ENCODE results near the gene SUB1.

SUB1 gene

DNA sequence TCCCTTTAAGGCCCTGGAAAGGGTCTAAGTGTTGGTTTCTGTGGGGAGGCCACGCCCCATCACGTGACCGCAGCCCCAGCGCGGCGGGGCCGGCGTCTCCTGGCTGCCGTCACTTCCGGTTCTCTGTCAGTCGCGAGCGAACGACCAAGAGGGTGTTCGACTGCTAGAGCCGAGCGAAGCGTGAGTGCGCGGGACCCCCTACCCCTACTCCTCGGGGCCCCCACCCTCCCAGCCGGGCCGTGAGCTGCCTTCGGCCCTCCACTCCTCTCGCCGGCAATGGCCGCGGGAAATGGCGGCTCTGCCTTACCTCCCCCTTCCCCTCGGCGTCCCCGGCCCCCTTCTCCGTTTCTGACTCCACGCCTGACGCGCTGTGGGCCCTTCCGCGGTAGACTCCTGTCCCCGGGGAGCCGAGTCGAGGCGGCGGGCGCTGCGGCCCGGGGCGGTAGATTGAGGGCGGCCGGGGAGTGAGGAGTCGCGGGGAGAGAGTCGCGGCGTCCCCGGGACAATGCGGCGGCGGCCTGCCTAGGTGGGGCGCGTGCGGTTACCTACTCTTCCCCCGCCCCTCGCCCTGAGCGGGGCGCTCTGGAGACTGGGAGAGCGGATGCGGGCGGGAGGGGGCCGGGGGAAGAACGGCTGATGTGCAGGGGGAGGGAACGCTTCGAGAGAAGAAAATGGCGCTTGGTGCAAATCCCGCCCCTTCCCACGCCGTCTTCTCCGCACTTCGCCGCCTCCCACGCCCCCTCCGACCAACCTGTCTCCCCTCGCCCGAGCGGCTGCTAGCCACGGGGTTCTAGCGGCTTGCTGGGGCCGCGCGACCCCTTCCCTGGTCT lies at the start of gene SUB1 (continued):
- TF ChIP-seq ZNF391 (tag by site-specific recombination; IDR thresholded peaks at IDR 0.05; ENCODE audit: borderline replicate concordance, low read depth) (peak; percentile 48; the same call in 1 of the 2 replicates), ZNF155 (tag by site-specific recombination; IDR thresholded peaks at IDR 0.05) (no peak), ZNF701 (tag by site-specific recombination; IDR thresholded peaks at IDR 0.05) (no peak), ZNF514 (tag by site-specific recombination; IDR thresholded peaks at IDR 0.05) (no peak), ZNF658 (tag by site-specific recombination; IDR thresholded peaks at IDR 0.05) (no peak), ZXDB (tag by site-specific recombination; IDR thresholded peaks at IDR 0.05) (peak; percentile 90), ZNF221 (tag by site-specific recombination; IDR thresholded peaks at IDR 0.05; ENCODE audit: borderline replicate concordance) (no peak), ZNF433 (tag by site-specific recombination; IDR thresholded peaks at IDR 0.05; ENCODE audit: low read depth) (no peak), ZNF354C (tag by site-specific recombination; IDR thresholded peaks at IDR 0.05; ENCODE audit: borderline replicate concordance, low read depth) (no peak), SP3 (tag by site-specific recombination; IDR thresholded peaks at IDR 0.05) (peak; percentile 84), KLF9 (tag by site-specific recombination; IDR thresholded peaks at IDR 0.05; ENCODE audit: low read depth) (peak; percentile 92), ZFP69B (tag by site-specific recombination; IDR thresholded peaks at IDR 0.05) (peak; percentile 75), ZBTB20 (tag by site-specific recombination; IDR thresholded peaks at IDR 0.05) (peak; percentile 66; the same call in 1 of the 2 replicates), HOXC10 (CRISPR knock-in tag; IDR thresholded peaks at IDR 0.05) (no peak), ZNF132 (tag by site-specific recombination; IDR thresholded peaks at IDR 0.05; ENCODE audit: borderline replicate concordance) (no peak), ZNF423 (tag by site-specific recombination; IDR thresholded peaks at IDR 0.05) (no peak), KLF1 (tag by site-specific recombination; IDR thresholded peaks at IDR 0.05) (peak; percentile 43; the same call in 1 of the 2 replicates), ZIC2 (tag by site-specific recombination; IDR thresholded peaks at IDR 0.05) (peak; percentile 26), SP2 (tag by site-specific recombination; IDR thresholded peaks at IDR 0.05) (peak; percentile 68), SP7 (tag by site-specific recombination; IDR thresholded peaks at IDR 0.05) (peak; percentile 64; the same call in 1 of the 2 replicates), KLF7 (tag by site-specific recombination; IDR thresholded peaks at IDR 0.05; ENCODE audit: borderline replicate concordance) (no peak)
- TF ChIP-seq, protein P1, sequence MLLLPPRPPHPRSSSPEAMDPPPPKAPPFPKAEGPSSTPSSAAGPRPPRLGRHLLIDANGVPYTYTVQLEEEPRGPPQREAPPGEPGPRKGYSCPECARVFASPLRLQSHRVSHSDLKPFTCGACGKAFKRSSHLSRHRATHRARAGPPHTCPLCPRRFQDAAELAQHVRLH (tag by site-specific recombination; IDR thresholded peaks at IDR 0.05), result peak; percentile 85; the same call in 1 of the 2 replicates
- TF ChIP-seq, protein P2, sequence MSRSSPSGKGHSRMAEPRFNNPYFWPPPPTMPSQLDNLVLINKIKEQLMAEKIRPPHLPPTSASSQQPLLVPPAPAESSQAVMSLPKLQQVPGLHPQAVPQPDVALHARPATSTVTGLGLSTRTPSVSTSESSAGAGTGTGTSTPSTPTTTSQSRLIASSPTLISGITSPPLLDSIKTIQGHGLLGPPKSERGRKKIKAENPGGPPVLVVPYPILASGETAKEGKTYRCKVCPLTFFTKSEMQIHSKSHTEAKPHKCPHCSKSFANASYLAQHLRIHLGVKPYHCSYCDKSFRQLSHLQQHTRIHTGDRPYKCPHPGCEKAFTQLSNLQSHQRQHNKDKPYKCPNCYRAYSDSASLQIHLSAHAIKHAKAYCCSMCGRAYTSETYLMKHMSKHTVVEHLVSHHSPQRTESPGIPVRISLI (tag by site-specific recombination; IDR thresholded peaks at IDR 0.05), result 0 out of 2 replicates have a peak, but pooled peaks have one; percentile 43
- TF ChIP-seq, protein P3, sequence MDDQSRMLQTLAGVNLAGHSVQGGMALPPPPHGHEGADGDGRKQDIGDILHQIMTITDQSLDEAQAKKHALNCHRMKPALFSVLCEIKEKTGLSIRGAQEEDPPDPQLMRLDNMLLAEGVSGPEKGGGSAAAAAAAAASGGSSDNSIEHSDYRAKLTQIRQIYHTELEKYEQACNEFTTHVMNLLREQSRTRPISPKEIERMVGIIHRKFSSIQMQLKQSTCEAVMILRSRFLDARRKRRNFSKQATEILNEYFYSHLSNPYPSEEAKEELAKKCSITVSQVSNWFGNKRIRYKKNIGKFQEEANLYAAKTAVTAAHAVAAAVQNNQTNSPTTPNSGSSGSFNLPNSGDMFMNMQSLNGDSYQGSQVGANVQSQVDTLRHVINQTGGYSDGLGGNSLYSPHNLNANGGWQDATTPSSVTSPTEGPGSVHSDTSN (CRISPR knock-in tag; IDR thresholded peaks at IDR 0.05), result peak; percentile 72; the same call in 1 of the 2 replicates
- TF ChIP-seq, protein P4, sequence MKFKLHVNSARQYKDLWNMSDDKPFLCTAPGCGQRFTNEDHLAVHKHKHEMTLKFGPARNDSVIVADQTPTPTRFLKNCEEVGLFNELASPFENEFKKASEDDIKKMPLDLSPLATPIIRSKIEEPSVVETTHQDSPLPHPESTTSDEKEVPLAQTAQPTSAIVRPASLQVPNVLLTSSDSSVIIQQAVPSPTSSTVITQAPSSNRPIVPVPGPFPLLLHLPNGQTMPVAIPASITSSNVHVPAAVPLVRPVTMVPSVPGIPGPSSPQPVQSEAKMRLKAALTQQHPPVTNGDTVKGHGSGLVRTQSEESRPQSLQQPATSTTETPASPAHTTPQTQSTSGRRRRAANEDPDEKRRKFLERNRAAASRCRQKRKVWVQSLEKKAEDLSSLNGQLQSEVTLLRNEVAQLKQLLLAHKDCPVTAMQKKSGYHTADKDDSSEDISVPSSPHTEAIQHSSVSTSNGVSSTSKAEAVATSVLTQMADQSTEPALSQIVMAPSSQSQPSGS (tag by site-specific recombination; IDR thresholded peaks at IDR 0.05; ENCODE audit: low read depth), result 0 out of 2 replicates have a peak, but pooled peaks have one; percentile 8
- TF ChIP-seq, protein P5, sequence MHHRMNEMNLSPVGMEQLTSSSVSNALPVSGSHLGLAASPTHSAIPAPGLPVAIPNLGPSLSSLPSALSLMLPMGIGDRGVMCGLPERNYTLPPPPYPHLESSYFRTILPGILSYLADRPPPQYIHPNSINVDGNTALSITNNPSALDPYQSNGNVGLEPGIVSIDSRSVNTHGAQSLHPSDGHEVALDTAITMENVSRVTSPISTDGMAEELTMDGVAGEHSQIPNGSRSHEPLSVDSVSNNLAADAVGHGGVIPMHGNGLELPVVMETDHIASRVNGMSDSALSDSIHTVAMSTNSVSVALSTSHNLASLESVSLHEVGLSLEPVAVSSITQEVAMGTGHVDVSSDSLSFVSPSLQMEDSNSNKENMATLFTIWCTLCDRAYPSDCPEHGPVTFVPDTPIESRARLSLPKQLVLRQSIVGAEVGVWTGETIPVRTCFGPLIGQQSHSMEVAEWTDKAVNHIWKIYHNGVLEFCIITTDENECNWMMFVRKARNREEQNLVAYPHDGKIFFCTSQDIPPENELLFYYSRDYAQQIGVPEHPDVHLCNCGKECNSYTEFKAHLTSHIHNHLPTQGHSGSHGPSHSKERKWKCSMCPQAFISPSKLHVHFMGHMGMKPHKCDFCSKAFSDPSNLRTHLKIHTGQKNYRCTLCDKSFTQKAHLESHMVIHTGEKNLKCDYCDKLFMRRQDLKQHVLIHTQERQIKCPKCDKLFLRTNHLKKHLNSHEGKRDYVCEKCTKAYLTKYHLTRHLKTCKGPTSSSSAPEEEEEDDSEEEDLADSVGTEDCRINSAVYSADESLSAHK (tag by site-specific recombination; IDR thresholded peaks at IDR 0.05), result no peak
- TF ChIP-seq, protein P6, sequence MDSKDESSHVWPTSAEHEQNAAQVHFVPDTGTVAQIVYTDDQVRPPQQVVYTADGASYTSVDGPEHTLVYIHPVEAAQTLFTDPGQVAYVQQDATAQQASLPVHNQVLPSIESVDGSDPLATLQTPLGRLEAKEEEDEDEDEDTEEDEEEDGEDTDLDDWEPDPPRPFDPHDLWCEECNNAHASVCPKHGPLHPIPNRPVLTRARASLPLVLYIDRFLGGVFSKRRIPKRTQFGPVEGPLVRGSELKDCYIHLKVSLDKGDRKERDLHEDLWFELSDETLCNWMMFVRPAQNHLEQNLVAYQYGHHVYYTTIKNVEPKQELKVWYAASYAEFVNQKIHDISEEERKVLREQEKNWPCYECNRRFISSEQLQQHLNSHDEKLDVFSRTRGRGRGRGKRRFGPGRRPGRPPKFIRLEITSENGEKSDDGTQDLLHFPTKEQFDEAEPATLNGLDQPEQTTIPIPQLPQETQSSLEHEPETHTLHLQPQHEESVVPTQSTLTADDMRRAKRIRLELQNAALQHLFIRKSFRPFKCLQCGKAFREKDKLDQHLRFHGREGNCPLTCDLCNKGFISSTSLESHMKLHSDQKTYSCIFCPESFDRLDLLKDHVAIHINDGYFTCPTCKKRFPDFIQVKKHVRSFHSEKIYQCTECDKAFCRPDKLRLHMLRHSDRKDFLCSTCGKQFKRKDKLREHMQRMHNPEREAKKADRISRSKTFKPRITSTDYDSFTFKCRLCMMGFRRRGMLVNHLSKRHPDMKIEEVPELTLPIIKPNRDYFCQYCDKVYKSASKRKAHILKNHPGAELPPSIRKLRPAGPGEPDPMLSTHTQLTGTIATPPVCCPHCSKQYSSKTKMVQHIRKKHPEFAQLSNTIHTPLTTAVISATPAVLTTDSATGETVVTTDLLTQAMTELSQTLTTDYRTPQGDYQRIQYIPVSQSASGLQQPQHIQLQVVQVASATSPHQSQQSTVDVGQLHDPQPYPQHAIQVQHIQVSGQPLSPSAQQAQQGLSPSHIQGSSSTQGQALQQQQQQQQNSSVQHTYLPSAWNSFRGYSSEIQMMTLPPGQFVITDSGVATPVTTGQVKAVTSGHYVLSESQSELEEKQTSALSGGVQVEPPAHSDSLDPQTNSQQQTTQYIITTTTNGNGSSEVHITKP (tag by site-specific recombination; IDR thresholded peaks at IDR 0.05), result peak; percentile 90
- TF ChIP-seq, protein P7, sequence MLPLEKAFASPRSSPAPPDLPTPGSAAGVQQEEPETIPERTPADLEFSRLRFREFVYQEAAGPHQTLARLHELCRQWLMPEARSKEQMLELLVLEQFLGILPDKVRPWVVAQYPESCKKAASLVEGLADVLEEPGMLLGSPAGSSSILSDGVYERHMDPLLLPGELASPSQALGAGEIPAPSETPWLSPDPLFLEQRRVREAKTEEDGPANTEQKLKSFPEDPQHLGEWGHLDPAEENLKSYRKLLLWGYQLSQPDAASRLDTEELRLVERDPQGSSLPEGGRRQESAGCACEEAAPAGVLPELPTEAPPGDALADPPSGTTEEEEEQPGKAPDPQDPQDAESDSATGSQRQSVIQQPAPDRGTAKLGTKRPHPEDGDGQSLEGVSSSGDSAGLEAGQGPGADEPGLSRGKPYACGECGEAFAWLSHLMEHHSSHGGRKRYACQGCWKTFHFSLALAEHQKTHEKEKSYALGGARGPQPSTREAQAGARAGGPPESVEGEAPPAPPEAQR (tag by site-specific recombination; IDR thresholded peaks at IDR 0.05), result no peak
